ENCODE data around the gene ALKBH5.

DNA sequence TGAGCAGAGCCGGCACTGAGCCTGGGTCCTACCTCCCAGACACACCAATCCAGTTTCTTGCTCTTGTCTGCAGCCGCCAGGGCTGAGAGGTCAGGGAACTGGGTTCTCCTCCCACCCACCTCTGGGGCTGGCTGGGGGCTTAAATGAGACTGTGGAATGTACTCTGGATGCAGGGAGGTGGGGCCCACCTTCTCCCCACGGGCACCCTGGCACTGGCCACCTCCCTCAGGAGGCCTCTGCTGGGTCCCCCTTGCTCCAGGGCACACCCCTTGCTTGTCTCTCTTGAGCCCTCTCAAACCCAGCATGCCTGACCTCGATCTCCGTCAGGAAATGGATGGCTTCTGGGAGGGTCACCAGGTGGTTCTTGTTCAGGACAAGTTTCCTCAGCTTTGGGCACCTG lies 68.5 kb downstream of the ALKBH5 start:
- TF ChIP-seq POLR2A (IDR thresholded peaks at IDR 0.05; ENCODE audit: extremely low read depth, insufficient read length): no peak
- TF ChIP-seq, protein P1, sequence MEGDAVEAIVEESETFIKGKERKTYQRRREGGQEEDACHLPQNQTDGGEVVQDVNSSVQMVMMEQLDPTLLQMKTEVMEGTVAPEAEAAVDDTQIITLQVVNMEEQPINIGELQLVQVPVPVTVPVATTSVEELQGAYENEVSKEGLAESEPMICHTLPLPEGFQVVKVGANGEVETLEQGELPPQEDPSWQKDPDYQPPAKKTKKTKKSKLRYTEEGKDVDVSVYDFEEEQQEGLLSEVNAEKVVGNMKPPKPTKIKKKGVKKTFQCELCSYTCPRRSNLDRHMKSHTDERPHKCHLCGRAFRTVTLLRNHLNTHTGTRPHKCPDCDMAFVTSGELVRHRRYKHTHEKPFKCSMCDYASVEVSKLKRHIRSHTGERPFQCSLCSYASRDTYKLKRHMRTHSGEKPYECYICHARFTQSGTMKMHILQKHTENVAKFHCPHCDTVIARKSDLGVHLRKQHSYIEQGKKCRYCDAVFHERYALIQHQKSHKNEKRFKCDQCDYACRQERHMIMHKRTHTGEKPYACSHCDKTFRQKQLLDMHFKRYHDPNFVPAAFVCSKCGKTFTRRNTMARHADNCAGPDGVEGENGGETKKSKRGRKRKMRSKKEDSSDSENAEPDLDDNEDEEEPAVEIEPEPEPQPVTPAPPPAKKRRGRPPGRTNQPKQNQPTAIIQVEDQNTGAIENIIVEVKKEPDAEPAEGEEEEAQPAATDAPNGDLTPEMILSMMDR (IDR thresholded peaks at IDR 0.05; ENCODE audit: low read depth, low read length): no peak

All from NB4 (cell line).